ENCODE results near the gene TNFAIP8L3. TPM values are rescaled to one million over a fixed set of nuclear protein-coding genes. Genes with fewer than 3 reads are reported as not detected.

Gene TNFAIP8L3
- total and polyA plus RNA-seq, 9 of the 15 experiments (the other 6 are each of a cell fraction or from before 2014, with no cell fraction given), result 0.13 TPM; not detected in 8

DNA sequence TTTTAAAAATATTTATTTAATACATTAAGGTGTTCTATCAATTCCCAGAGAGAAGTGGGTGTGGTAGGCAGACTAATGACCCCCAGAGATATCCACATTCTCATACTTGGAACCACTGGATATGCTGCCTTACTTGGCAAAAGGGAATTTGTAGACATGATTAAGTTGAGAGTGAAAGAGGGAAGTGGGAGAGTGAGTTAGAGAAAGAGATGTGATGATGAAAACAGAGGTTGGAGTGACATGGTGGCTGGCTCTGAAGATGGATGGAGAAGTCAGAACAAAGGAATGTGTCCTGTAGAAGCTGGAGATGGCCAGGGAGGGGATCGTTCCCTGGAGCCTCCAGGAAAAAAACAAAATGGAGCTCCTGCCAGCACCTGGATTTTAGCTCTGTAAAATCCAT lies 32.0 kb downstream of the TNFAIP8L3 start:
- BruUV-seq (replicated peaks), result no TSS peak
- no peaks in the 10 kb centered on the region for H3K9me3 ChIP-seq (replicated peaks; ENCODE audit: control insufficient read depth, insufficient read depth, low read depth, low read length)
- no peak for FAIRE-seq
- no peaks in the 10 kb centered on the region; a peak in 1 of 5 replicates for H3K4me1 ChIP-seq (replicated peaks in 1 of 2; ENCODE audit: control insufficient read depth in 2 of 2, insufficient read depth in 2 of 2, low read length in 2 of 2)
- peaks cover 3 to 17% of the 10 kb centered on the region in 2 experiments; a peak in 3 of 5 replicates for H3K27me3 ChIP-seq (ENCODE audit: control insufficient read depth in 2 of 2, insufficient read depth in 2 of 2, low read length in 2 of 2)
- H2AFZ ChIP-seq (ENCODE audit: low read depth, low read length), result no peak overlapping the region
- no peaks in the 10 kb centered on the region; the same call in 1 of the 2 replicates for H4K20me1 ChIP-seq (replicated peaks; ENCODE audit: control insufficient read depth, insufficient read depth, low read length)
- no peak for ATAC-seq
- no peaks in the 10 kb centered on the region for H3K79me2 ChIP-seq (ENCODE audit: control insufficient read depth, insufficient read depth, low read length)
- no peak overlapping the region for H3K9ac ChIP-seq (ENCODE audit: insufficient read depth in 1 of 2, low read depth in 2 of 2, low read length in 2 of 2)
- no peak for DNase-seq (ENCODE audit: extremely low read depth in 1 of 4, low spot score in 3 of 4)
- no peak overlapping the region for H3K4me3 ChIP-seq
- in situ Hi-C loops (cut with MboI) (no loop called here), intact Hi-C loops (cut with micrococcal nuclease) (no loop called here)
- POLR2A ChIA-PET, result interaction anchor here (1.3 kb wide), 1 partner anchor 23 kb away, joined by 3 read pairs; no protein-coding TSS in a partner anchor
- no peak overlapping the region for H3K4me2 ChIP-seq (ENCODE audit: insufficient read depth, low read length)
- TF ChIP-seq POLR3A (IDR thresholded peaks at IDR 0.05; ENCODE audit: borderline replicate concordance, extremely low read depth, insufficient read depth, insufficient read length), result no peak
- TF ChIP-seq BACH1 (tag; IDR thresholded peaks at IDR 0.05), result no peak
- TF ChIP-seq RFX7 (CRISPR knock-in tag; IDR thresholded peaks at IDR 0.05), result no peak
- TF ChIP-seq FIP1L1 (IDR thresholded peaks at IDR 0.05; ENCODE audit: low read depth, low read length, poor library complexity, severe bottlenecking), result no peak
- TF ChIP-seq, protein P1, sequence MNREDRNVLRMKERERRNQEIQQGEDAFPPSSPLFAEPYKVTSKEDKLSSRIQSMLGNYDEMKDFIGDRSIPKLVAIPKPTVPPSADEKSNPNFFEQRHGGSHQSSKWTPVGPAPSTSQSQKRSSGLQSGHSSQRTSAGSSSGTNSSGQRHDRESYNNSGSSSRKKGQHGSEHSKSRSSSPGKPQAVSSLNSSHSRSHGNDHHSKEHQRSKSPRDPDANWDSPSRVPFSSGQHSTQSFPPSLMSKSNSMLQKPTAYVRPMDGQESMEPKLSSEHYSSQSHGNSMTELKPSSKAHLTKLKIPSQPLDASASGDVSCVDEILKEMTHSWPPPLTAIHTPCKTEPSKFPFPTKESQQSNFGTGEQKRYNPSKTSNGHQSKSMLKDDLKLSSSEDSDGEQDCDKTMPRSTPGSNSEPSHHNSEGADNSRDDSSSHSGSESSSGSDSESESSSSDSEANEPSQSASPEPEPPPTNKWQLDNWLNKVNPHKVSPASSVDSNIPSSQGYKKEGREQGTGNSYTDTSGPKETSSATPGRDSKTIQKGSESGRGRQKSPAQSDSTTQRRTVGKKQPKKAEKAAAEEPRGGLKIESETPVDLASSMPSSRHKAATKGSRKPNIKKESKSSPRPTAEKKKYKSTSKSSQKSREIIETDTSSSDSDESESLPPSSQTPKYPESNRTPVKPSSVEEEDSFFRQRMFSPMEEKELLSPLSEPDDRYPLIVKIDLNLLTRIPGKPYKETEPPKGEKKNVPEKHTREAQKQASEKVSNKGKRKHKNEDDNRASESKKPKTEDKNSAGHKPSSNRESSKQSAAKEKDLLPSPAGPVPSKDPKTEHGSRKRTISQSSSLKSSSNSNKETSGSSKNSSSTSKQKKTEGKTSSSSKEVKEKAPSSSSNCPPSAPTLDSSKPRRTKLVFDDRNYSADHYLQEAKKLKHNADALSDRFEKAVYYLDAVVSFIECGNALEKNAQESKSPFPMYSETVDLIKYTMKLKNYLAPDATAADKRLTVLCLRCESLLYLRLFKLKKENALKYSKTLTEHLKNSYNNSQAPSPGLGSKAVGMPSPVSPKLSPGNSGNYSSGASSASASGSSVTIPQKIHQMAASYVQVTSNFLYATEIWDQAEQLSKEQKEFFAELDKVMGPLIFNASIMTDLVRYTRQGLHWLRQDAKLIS (CRISPR knock-in tag; IDR thresholded peaks at IDR 0.05), result no peak
- WGBS (ENCODE audit: insufficient coverage, low coverage, missing lambda C conversion rate), result 9% methylated on average over 1 of the region's 1 CpG
- H3K9me1 ChIP-seq (ENCODE audit: control insufficient read depth, insufficient read depth, low read length), result no peaks in the 10 kb centered on the region
- H3K27ac ChIP-seq (ENCODE audit: extremely low read depth, low read depth, low read length), result no peak overlapping the region
- H3K36me3 ChIP-seq (ENCODE audit: control insufficient read depth, insufficient read depth, low read length), result no peaks in the 10 kb centered on the region
- CTCF ChIA-PET (ENCODE audit: low intra/inter-chr PET ratio), result no interaction called here

All from K562 (cell line).